Colon (tissue), 2 donors: ENCODE results near the gene FRYL.

ENCODE experiments used
- FAIRE-seq: peaks from 2 replicates; lab custom pipeline; 2012; peaks lifted over from hg19 to GRCh38; lab: Jason Lieb, UNC
- donor health status: control.
- donor health status: control.

FRYL gene

GRCh38 chr4:48620093-48620492, 160.0 kb downstream of the FRYL start:
- FAIRE-seq, result no peak

DNA sequence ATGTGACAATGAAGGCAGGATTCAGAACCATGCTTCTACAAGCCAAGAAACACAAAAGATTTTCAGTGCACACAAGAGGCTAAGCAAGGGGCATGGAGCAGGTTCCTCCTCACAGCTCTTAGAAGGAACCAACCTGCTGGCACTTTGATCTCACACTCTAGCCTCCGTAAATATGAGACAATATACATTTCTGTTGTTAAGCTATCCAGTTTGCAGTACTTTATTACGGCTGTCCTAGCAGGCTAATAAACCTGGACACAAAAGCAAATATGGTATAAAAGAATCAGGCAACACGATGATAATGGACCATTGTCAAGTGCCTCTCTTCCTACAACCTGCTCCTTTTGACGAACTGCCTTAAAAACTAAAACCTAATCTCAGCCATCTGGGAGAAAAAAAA, 175.6 kb downstream of the FRYL start:
- FAIRE-seq, result no peak

GRCh38 chr4:48604041-48604440, 176.0 kb downstream of the FRYL start:
- no peak for FAIRE-seq

DNA sequence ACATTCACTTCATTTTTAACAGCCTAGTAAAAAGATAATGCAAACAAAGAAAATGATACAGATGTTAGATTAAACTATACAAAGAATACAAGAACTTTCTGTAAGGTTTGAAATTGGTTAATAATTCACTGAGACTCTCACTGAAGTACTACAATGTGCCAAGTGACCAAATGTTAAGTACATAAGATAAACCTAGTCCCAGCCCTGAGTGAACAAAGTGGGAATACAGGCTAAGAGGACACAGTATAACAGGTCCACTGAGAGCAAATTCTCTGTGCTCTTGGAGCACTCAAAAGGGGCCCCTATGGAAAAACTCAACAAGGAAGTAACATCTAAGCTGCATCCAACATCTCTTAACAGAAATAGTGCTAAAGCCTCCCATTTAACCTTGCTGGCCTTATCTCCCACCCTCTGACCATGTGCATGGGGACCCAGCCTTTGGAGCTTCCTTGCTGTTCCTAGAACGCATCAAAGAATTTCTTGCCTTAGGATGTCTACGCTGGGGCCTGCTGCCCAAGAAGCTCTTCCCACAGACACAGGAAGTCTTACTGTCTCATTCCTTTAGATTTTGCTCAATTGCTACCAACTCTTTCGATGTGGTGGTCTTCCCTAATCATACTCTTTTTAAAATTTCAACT, 176.6 kb downstream of the FRYL start:
- peak; percentile 73 for FAIRE-seq

GRCh38 chr4:48602763-48603162, 177.3 kb downstream of the FRYL start:
- peak; percentile 88 for FAIRE-seq

DNA sequence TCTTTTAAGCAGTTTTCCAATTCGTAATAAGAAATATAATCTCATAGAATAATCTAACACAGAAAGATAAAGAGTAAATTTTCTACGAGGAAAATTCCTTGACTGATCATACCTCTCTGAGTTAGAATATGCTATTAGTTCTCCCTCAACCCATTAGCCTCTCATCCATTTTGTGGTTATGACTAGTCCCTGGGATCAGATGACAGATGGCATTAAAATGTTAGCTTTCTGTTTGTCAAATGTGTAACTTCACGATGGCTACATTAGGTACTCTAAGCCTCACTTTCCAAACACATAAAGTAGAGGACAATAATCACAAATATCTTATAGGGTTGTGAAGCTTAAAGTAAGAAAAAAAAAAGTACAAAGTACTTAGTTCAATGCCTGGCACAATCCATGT, 177.9 kb downstream of the FRYL start:
- FAIRE-seq, result no peak

DNA sequence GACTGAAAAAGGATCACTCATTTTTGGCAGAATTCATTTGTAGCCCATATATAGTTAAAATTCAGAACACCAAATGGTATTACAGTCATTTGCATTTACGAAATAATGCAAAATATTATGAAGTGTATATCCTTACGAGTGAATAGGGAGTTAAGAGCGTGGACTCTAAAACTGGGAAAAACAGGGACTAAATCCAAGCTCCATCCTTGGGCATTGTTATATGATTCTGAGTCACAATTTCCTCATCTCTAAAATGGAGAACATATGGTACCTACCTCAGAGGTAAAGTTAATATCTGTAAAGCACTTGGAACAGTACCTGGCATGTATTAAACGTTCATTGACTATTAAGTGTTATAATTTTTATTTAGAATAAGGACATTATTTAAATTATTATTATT, 183.7 kb downstream of the FRYL start:
- FAIRE-seq, result no peak

DNA sequence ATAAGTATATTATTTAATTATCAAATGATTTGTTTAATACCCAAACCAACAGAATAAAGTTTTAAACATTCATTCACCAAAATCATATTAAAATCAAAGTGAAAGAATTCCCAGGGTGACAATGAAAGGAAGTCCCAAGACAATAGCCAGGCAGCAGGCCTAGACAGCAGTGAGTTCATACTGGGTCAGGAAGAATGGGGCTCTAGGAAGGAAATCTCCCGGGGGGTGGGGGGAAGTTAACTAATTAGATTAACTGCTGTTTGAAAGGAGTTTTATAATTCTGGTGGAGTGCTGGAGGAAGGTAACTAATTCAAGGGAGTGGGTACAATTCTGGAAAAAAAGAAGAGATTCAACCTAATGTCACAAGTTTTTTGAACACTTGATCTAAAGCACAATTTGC, 185.9 kb downstream of the FRYL start:
- FAIRE-seq, result no peak

GRCh38 chr4:48591372-48591771, 188.7 kb downstream of the FRYL start:
- FAIRE-seq, result no peak

- no peak for FAIRE-seq
Measured at GRCh38 chr4:48590884-48591283, 189.2 kb downstream of the FRYL start.

DNA sequence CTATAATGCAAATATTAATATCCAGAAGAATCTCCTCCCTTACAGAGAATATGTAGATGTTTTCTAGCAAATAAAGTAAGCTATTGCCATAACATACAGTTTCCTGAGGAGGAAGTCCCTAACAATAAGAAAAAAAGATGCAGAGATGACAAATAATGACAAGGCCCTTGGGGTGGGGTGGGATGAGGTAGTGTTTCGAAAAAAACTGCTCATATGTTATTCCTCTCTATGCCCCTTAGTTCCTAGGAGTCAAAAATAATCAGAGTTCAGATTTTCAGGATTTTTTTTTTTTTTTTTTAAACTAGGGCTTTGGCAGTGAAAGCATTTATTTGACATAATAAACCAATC, 191.0 kb downstream of the FRYL start:
- no peak for FAIRE-seq

- FAIRE-seq, result no peak
Measured at GRCh38 chr4:48588230-48589097, 191.6 kb downstream of the FRYL start.

GRCh38 chr4:48585401-48585800, 194.7 kb downstream of the FRYL start:
- FAIRE-seq, result no peak

GRCh38 chr4:48578132-48578968, 201.7 kb downstream of the FRYL start:
- no peak for FAIRE-seq

DNA sequence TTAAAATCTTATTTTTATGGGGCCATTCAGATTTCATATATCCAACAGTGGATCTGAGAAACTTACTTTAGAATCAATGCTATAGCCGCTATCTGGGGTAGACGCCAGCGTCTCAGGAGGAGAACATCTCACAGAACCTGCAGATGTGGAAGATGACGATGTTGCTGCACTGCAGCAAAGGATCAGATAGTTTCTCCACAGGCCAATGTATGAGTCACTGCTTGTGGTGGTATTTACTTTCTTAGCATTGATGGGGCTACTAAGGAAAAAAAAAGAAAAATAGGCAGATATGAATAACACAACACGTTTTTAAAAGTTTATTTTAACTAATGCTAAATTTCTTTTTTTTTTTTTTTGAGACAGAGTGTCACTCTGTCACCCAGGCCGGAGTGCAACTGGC, 204.1 kb downstream of the FRYL start:
- FAIRE-seq, result no peak

DNA sequence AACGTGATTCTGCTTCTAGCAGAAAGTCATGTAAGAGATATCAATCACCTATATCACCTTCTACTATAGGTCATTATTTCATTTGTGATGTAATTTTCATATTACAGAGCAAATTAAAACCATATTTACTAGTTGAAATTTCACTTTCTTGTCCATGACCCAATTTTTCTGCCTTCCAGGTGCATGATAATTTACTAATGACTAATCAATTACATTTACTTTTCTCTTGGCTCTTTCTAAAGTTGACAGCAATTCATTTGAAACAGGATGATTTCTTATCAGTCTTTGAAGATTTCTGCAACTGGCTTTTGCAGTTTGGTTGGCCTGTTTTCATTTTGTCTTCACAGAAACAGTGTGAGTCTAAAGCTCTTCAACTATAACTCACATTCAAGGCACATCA, 208.6 kb downstream of the FRYL start:
- FAIRE-seq, result no peak

GRCh38 chr4:48570646-48571220, 209.3 kb downstream of the FRYL start:
- FAIRE-seq, result no peak

DNA sequence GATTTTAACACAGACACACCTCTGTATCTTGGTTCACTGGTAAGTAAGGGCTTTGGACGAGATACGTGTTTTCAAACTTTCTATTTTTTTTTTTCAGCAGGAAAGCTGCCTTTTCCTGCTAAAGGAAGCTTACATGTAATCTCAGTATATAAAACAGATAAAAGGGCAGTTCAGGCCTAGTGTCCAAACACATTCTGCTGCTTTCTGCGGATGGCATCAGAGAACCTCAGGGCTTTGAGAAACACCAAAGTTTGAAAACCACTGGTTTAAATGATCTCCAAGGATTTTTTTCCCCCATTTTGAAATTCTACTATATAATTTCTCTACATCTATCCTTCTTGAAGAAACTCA, 214.1 kb downstream of the FRYL start:
- no peak for FAIRE-seq

GRCh38 chr4:48565362-48566033, 214.6 kb downstream of the FRYL start:
- no peak for FAIRE-seq

- FAIRE-seq, result no peak
Measured at GRCh38 chr4:48564151-48564550, 215.9 kb downstream of the FRYL start.

DNA sequence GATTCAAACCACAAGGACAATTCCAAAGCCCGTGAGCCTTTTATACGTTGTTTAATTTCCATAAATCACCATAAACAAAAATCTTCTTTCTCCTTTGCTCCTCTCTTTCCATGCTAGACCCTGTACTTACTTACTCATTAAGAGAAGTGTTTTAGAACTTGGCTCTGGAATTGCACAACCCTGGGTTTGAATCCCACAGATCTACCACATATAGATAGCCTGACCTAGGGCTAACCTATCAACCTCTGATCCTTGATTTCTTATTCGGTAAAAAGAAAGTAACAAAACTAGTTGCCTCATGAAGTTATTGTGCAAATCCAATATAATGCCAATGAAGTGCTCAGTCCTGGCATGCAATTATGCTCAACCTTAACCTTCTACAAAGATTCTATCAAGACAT, 221.3 kb downstream of the FRYL start:
- no peak for FAIRE-seq

- FAIRE-seq, result no peak
Measured at GRCh38 chr4:48558026-48558425, 222.1 kb downstream of the FRYL start.
